Peyer's patch (tissue), 4 donors: ENCODE measurements around the gene HOMER3. TPM values are rescaled to one million over a fixed set of nuclear protein-coding genes. Genes with fewer than 3 reads are reported as not detected.

Experiments used
- DNase-seq, 3 donors: peaks; one replicate each; pipeline ENCODE4 v3.0.0-alpha.2; 2017 to 2019
- H3K27ac ChIP-seq, 4 donors: fragments of 200-600 bp; sonication (generic); one replicate each; pipeline ENCODE4 v1.5.1; 2016 to 2019
- H3K27me3 ChIP-seq, 2 donors: fragments of 200-600 bp; sonication (generic); one replicate each; pipeline ENCODE4 v1.5.1; 2019
- H3K36me3 ChIP-seq, 3 donors: fragments of 200-600 bp; sonication (generic); one replicate each; pipeline ENCODE4 v1.5.1; 2016 to 2019
- H3K4me1 ChIP-seq, 4 donors: fragments of 200-600 bp; sonication (generic); one replicate each; pipeline ENCODE4 v1.5.1; 2016 to 2019
- H3K4me3 ChIP-seq, 4 donors: fragments of 200-600 bp; sonication (generic); 1 replicate in 3 of 4; 2 replicates in 1 of 4; pipeline ENCODE4 v1.5.1; 2016 to 2019; ENCODE audit warnings: mild to moderate bottlenecking in 1 of 4
- H3K9me3 ChIP-seq, 4 donors: fragments of 200-600 bp; sonication (generic); one replicate each; pipeline ENCODE4 v1.5.1; 2016 to 2019; ENCODE audit warnings: mild to moderate bottlenecking in 1 of 4
- CTCF ChIP-seq, 6 experiments: fragments of 450-650 bp in 4 of 6; fragments of 200-600 bp in 2 of 6; sonication (generic) in 1 of 6; IDR thresholded peaks; one replicate each; pipeline ENCODE4 v1.5.1; 2017 to 2019; ENCODE audit warnings: antibody characterized with exemption in 6 of 6, mild to moderate bottlenecking in 3 of 6, moderate library complexity in 1 of 6
- POLR2A ChIP-seq, 2 donors: fragments of 450-650 bp; IDR thresholded peaks; one replicate each; pipeline ENCODE4 v1.5.1; 2017; ENCODE audit warnings: antibody characterized with exemption in 2 of 2, mild to moderate bottlenecking in 2 of 2, moderate library complexity in 2 of 2
- total RNA-seq, 4 donors: library from RNA; depleted of rRNA; stranded (reverse); fragments of >200 nt; gene quantifications; one replicate each; pipeline ENCODE4 v1.1.0, GENCODE V29; 2016

HOMER3 gene
- total RNA-seq, 4 donors from 2014 or later = 0.88 to 33.0 (median 9.6) TPM

DNA sequence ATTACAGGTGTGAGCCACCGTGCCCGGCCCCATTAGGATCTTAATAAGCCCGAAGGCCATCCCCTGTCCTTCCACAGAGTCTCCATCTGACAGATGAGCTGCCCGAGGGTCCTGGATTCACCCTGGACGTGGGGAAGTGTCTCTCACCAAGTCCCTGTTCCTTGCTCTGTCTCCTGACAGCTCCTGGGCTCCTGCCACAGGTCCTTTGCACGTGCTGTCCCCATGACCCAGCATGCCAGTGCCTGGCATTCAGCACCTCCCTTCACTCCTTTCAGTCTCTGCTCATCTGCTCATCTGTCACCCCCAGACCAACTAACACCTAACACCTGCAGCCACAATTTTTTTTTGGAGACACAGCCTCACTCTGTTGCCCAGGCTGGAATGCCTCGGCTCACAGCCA is 59.5 kb downstream of the HOMER3 start:
- H3K4me1 ChIP-seq = no peaks in the 10 kb centered on the region
- no peaks in the 10 kb centered on the region for H3K9me3 ChIP-seq
- no peaks in the 10 kb centered on the region for H3K36me3 ChIP-seq
- no peak for DNase-seq
- no peak overlapping the region for H3K27ac ChIP-seq
- no peak for TF ChIP-seq POLR2A (IDR thresholded peaks at IDR 0.05)
- TF ChIP-seq CTCF (IDR thresholded peaks at IDR 0.05) = no peak
- no peak overlapping the region for H3K4me3 ChIP-seq
- H3K27me3 ChIP-seq = no peaks in the 10 kb centered on the region

- no peak for TF ChIP-seq CTCF (IDR thresholded peaks at IDR 0.05)
- no peak for TF ChIP-seq POLR2A (IDR thresholded peaks at IDR 0.05)
- H3K9me3 ChIP-seq = no peaks in the 10 kb centered on the region
- H3K4me1 ChIP-seq = no peaks in the 10 kb centered on the region
- H3K27ac ChIP-seq = no peak overlapping the region
- H3K36me3 ChIP-seq = no peaks in the 10 kb centered on the region
- H3K4me3 ChIP-seq = no peak overlapping the region
- DNase-seq = peak in 2 of 3 donors; percentile 71 to 80
- H3K27me3 ChIP-seq = no peaks in the 10 kb centered on the region
Observed at GRCh38 chr19:18879579-18880373, 61.2 kb downstream of the HOMER3 start.

Other genes starting within 250 kb of the HOMER3 start
- under 1 TPM in 1 of 4 donors, not detected in 3; 0.40 TPM for gene COMP, start 149.9 kb downstream of the HOMER3 start, total RNA-seq
- 100 to 1,000 TPM in 3 of 4 donors, 10 to 100 TPM in 1; 63.9 to 157 (median 127) TPM for gene UPF1, start 109.3 kb downstream of the HOMER3 start, total RNA-seq
- not detected for gene CERS1, start 45.1 kb downstream of the HOMER3 start, total RNA-seq
- gene COPE, start 21.8 kb downstream of the HOMER3 start, total RNA-seq = 100 to 1,000 TPM; 205 to 257 (median 224) TPM
- gene DDX49, start 21.5 kb downstream of the HOMER3 start, total RNA-seq = 10 to 100 TPM; 37.0 to 76.9 (median 47.1) TPM
- 100 to 1,000 TPM in 1 of 4 donors, 10 to 100 TPM in 3; 32.9 to 157 (median 75.8) TPM for gene SUGP2, start 92.3 kb upstream of the HOMER3 start, total RNA-seq
- gene ARMC6, start 92.4 kb upstream of the HOMER3 start, total RNA-seq = 10 to 100 TPM; 18.2 to 26.3 (median 24.5) TPM
- gene SLC25A42, start 122.8 kb upstream of the HOMER3 start, total RNA-seq = 10 to 100 TPM; 11.2 to 24.8 (median 13.2) TPM
- 10 to 100 TPM; 15.9 to 26.4 (median 18.7) TPM for gene TMEM161A, start 197.3 kb upstream of the HOMER3 start, total RNA-seq
- 1 to 10 TPM in 2 of 4 donors, not detected in 2; 5.0 to 7.4 TPM for gene MEF2B, start 229.0 kb upstream of the HOMER3 start, total RNA-seq